Activated T-helper 1 cell treated with anti-CD3 and anti-CD28 coated beads, Interleukin-2, amount 50 U/mL, for 16 hours (primary cell): ENCODE results near the gene PCAT6.
A peak's percentile ranks its signal among the peaks of the same experiment; 100 is the strongest.
"Not testable (repeated sequence)": the region's sequence is repeated elsewhere in the genome, so short reads cannot be mapped to it uniquely, and the experiment has no call there.

Source experiments
- DNase-seq, 2 donors: peaks; one replicate each; pipeline ENCODE4 v3.0.0-alpha.2; 2020; ENCODE audit warnings: low read depth in 1 of 2, low spot score in 1 of 2

PCAT6 gene

GRCh38 chr1:202807451-202807925 lies 3.3 kb upstream of the PCAT6 start:
- peak in 1 of 2 donors; percentile 29 for DNase-seq

GRCh38 chr1:202807926-202808757 lies 2.6 kb upstream of the PCAT6 start, which contains the start of gene KDM5B:
TSS of gene KDM5B (minus strand) at chr1:202808421. CDS start at chr1:202808305, 116 bp downstream.
- peak; percentile 37 to 55 for DNase-seq

GRCh38 chr1:202809597-202810159 lies 1.1 kb upstream of the PCAT6 start:
- no peak for DNase-seq

DNA sequence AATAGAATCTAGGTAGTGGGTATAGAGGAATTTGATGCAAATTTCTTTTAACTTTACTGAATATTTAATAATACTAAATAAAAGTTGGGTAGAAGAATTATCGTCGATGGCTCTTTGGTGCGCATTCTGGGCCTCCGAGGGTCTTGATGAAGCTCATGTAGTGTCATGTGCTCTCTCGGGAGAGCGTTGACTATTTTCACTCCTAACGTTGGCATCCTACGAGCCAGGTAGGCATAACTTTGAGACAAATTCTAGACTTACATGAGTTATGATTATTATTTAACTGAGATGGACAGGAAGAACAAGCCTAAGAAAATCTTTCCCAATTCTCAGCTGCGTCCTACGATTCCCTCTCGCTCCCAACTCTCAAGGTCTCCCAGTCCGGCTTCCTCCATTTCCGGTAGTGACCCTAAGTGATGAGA lies 550 bp upstream of the PCAT6 start:
- DNase-seq, result no peak

DNA sequence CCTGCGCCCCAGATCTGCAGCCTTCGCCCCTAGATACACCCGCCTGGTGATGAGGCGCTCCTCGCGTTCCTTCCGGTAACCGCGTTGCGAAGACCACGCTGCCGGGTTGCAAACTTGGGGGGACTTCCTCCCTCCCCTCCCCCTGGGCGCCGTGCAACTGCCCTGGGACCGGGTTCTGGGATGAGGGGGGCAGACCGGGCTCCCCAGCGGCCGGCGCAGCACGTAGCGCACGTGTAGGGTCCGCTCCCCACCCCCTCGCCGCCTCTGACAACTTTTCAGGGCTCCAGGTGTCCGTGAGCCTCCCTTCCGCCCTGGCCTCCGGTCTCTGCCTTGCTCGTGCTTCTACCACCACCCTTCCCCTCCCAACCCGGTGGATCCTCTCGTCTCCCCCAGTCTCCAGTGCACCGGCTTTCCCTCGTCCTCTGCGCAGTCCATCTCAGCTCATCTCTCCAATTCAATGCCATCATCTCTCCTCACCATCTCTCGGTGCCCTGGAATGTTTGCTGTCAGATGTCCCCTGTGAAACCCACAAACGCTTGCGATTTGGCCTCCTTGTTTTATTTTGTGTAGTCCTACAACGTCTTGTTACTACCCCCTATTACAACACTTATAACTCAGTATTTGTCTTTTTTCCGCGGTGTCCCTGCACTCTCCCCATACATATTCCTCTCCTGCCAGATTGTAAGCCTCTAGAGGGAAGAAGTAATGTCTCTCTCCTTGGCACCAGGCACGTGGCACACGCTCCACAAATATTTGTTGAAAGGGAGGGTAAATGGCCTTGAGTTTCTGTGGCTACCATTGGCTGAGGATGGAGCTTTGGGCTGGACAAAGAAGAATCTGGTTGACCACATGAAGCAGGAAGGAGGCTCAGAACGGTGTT lies 782 bp downstream of the PCAT6 start:
- no peak for DNase-seq

- DNase-seq, result no peak
These were observed 1.6 kb downstream of the PCAT6 start for GRCh38 chr1:202812176-202813026.

DNA sequence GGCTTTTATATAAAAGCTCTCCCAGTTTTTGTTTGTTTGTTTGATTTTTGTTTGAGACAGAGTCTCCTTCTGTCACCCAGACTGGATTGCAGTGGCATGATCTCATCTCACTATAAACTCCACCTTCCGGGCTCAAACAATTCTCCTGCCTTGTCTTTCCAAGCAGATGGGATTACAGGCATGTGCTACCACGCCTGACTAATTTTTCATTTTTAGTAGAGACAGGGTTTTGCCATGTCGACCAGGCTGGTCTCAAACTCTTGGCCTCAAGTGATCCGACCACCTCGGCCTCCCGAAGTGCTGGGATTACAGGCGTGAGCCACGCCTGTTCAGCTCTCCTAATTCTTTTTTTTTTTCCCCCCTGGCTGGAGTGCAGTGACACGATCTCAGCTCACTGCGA lies 4.4 kb downstream of the PCAT6 start:
- no peak for DNase-seq

DNA sequence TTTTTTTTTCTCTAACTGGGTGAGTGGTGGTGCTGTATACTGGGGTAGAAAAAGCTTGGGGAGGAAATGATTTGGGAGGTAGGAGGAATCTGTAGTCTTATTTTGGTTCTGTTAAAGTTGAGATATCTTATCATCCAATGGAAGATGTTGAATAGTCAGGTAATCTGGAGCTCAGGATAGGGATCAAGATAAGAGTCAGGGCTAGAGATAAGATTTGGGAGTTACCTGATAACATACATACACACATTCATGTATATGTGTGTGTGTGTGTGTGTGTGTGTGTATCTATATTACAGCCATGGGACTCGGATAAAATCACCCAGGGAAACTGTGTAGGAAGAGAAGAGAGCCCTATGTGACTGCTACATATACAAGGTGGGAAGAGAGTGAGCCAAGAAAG lies 8.1 kb downstream of the PCAT6 start:
- DNase-seq, result no peak

DNA sequence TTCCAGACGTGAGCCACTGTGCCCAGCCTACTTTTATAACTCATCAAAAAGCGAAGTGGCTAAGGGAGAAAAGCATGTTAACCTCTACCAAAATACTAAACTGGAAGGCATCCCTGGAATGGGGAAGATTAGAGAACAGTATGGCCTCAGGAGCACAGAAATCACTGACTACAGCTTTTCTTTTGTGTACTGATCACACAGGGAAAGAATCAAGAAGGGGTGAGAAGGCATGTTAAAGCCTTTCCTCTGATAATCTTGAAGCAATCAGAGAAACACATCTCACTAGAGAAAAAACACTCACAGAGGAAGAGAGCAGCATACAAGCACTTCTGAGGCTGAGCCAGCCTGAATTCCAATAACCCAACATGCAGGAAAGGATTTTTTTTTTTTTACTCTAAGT lies 10.7 kb downstream of the PCAT6 start:
- no peak for DNase-seq

GRCh38 chr1:202825748-202826147 lies 15.0 kb downstream of the PCAT6 start:
- no peak for DNase-seq

DNA sequence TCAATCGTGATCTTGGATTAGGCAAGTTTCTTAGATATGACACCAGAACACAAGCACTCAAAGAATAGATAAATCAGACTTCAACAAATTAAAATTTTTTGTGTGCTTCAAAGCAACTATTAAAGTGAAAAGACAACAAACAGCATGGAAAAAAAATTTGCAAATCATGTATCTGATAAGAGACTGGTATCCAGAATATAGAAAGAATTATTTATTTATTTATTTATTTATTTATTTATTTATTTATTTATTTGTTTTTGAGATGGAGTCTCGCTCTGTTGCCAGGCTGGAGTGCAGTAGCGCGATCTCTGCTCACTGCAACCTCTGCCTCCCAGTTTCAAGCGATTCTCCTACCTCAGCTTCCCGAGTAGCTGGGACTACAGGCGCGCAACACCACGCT lies 18.5 kb downstream of the PCAT6 start:
- not testable (repeated sequence) for DNase-seq

- DNase-seq, result no peak
These were observed 21.2 kb downstream of the PCAT6 start for GRCh38 chr1:202831906-202832305.

DNA sequence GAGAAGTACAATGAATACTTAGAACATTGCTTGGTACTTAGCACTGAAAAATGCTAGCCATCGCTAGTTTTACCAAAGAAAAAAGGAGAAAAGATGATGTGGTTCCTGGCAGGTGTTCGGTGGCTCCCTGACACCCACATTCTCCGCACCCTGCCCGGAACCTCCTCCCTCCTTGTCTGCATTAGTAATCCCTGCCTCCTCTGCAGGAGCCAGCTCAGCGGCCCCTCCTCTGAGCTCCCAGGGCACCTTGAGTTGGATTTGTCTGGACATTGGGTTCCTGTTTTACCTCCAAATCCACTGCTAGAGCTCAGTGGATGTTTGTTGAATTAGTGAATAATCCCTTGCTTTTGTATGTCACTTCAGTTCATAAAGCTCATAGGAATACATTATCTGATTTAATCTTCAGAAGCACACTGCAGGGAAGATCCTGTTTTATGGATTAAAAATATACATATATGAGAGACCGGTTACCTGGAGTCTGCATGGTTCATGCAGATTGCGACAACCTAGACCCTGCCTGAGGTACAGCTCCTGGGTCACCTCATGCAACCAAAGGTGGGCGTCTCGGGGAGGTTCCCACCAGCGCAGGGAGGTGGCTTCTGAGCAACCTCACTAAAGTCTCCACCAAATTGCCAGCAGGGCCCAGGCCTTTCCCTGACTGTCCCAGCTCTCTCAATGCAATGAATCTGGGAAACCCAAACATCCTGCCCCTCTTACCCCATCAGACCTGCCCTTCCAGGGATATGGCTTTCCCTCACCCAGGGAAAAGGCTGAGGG lies 24.2 kb downstream of the PCAT6 start:
- no peak for DNase-seq

DNA sequence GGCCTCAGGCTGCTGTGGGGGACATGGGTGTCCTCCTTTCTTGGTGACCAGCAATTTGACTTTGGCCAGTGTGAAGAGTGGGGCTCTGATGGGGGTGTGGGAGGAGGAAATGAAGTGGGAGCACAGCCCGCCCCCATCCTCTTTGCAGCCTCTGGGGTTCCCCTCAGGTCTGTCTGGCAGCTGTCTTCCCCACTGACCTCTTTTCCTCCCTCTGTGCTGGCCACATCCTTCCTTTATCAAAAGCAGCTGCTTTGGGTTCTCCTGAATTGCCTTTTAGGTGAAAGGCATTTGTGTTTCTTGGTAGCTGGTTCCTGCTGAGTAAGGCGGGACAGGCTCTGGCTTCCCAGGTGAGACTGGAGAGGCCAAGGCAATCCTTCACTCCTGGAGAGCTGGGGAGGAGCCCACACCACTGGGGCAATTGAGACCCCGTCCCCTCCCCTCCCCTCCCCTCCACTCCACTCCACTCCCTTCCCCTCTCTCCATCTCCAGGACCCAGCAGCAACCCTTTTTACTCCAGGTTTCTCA lies 24.9 kb downstream of the PCAT6 start:
- no peak for DNase-seq

GRCh38 chr1:202836623-202837403 lies 26.1 kb downstream of the PCAT6 start:
- no peak for DNase-seq

DNA sequence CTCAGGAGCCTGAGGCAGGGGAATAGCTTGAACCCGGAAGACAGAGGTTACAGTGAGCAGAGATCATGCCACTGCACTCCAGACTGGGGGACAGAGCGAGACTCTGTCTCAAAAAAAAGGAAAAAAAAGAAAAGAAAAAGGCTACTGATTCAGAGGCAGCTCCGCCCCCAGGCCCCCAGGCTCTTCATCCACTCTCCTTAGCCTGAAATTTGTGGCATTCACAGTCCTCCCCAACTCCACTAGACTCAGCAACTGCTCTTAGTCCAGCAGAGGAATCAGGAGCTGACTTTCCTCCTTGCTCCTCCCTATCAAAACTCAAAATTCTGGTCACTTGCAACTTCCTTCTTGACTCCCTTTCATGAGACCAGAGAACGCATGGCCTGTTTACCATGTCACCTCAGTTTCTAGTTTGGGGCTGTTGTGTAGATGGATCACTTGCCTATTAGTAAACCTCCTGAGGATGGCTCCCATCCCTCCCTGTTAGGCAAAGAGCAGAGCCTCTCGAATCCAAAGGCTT lies 27.1 kb downstream of the PCAT6 start:
- DNase-seq, result no peak

DNA sequence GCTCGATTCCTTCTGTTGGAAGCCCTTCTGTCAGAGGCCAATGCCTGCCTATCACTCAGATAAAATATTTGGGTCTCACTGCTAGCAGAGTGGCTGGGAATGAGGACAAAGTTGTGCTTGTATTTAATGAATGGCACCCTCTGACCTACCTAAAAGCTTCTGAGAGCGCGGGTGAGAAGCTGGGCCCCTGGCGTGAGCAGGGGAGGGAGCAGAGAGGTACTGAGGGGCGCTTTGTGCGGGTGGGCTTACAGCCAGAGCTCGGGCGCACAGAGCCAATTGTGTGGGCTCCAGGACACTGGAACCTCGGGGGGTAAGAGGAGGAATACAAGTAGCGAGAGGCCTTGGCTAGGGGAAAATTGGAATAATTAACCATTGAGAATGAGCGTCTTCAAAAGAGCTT lies 32.3 kb downstream of the PCAT6 start:
- DNase-seq, result no peak

GRCh38 chr1:202844259-202844658 lies 33.5 kb downstream of the PCAT6 start:
- DNase-seq, result no peak

- DNase-seq, result no peak
These were observed 34.2 kb downstream of the PCAT6 start for GRCh38 chr1:202844935-202845334.
